ENCODE measurements around the gene CEACAM4.
"Not testable (repeated sequence)": the region's sequence is repeated elsewhere in the genome, so short reads cannot be mapped to it uniquely, and the experiment has no call there.

Gene CEACAM4

DNA sequence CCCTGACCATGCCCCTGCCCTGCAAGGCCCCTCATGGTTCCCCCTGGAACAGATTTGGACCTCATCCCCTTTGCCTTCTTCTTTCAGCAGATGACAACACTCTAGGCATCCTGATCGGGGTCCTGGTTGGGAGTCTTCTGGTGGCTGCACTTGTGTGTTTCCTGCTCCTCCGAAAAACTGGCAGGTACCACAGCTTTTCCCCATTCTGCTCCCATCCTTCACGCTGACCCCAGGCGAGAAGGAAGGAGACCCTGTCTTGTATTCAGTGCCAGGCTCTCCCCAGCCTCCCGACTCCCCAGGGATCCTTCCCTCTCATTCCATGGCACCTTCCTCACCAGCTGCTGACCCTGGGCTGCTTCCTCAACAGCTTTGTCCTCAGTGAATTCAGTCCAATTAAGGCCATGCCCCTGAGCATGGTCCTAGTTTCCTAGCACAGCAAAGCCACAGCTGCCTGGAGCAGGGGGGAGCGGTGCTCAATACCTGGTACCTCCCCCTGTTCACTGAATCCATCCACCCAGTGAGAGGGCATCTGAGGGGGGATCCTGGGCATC lies 42.5 kb downstream of the CEACAM4 start:
- H3K4me3 ChIP-seq (ENCODE audit: low read length): no peak overlapping the region

DNA sequence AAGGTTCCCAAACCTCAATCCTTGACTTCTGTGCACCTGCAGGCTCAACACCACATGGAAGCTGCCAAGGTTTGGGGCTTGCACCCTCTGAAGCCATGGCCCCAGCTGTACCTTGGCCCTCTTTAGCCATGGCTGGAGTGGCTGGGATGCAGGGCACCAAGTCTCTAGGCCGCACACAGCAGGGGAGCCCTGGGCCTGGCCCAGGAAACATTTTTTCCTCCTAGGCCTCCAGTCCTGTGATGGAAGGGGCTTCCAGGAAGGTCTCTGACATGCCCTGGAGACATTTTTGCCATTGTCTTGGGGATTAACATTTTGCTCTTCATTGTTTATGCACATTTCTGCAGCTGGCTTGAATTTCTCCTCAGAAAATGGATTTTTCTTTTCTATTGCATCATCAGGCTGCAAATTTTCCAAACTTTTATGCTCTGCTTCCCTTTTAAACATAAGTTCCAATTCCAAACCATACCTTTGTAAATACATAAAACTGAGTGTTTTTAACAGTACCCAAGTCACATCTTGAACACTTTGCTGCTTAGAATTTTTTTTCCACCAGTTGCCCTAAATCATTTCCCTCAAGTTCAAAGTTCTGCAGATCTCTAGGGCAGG lies 44.2 kb downstream of the CEACAM4 start:
- H3K4me3 ChIP-seq (ENCODE audit: low read length): not testable (repeated sequence)

More for the DNA sequence above, 42.5 kb downstream of the CEACAM4 start:
- TF ChIP-seq ZNF274 (IDR thresholded peaks at IDR 0.05; ENCODE audit: low read depth, low read length): no peak

DNA sequence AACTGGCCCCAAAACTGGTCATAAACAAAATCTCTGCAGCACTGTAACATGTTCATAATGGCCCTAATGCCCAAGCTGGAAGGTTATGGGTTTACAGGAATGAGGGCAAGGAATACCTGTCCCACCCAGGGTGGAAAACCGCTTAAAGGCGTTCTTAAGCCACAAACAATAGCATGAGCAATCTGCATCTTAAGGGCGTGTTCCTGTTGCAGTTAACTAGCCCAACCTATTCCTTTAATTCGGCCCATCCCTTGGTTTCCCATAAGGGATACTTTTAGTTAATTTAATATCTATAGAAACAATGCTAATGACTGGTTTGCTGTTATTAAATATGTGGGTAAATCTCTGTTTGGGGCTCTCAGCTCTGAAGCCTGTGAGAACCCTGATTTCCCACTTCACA lies 45.8 kb downstream of the CEACAM4 start:
- not testable (repeated sequence) for H3K4me3 ChIP-seq (ENCODE audit: low read length)

DNA sequence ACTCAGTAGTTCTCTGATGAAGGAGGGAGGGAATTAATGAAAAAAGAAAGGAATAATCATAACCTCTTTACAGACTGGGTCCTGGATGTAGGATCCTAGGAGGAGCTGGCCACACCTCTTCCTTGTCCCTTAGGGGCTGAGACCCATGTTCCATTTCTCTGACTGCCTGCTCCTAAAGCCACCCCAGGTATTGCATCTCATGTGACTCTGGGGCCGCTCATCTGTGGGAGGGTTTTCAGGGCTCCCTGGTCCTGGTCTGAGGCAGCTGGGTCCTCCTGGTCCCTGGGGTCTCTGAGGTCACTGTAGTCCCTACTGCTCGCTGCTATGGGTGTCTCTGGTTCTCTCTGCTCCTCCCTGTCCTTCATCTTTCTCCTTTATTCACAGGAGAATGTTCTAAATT lies 48.0 kb downstream of the CEACAM4 start:
- H3K4me3 ChIP-seq (ENCODE audit: low read length): no peak overlapping the region
- TF ChIP-seq ZNF274 (IDR thresholded peaks at IDR 0.05; ENCODE audit: low read depth, low read length): no peak

DNA sequence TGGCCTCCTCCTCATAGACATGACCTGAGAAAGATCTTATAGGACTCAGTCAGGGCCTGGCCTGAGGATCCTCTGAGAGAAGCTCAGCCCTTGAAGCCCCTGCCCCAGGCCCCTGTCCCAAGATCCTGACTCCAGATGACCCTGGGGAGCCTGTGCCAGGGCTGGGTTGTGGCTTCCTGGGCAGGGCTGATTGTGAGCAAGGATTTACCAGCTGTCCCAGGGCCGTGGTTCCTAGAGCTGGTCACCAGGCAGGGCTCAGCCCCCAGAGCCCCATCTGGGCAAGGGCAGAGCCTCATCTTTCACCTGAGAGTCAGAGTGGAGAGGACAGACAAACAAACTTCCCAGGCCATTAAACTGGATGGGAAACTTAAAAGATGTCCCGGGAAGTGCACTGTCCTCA lies 49.0 kb downstream of the CEACAM4 start:
- no peak overlapping the region for H3K4me3 ChIP-seq (ENCODE audit: low read length)
- no peak for TF ChIP-seq ZNF274 (IDR thresholded peaks at IDR 0.05; ENCODE audit: low read depth, low read length)

DNA sequence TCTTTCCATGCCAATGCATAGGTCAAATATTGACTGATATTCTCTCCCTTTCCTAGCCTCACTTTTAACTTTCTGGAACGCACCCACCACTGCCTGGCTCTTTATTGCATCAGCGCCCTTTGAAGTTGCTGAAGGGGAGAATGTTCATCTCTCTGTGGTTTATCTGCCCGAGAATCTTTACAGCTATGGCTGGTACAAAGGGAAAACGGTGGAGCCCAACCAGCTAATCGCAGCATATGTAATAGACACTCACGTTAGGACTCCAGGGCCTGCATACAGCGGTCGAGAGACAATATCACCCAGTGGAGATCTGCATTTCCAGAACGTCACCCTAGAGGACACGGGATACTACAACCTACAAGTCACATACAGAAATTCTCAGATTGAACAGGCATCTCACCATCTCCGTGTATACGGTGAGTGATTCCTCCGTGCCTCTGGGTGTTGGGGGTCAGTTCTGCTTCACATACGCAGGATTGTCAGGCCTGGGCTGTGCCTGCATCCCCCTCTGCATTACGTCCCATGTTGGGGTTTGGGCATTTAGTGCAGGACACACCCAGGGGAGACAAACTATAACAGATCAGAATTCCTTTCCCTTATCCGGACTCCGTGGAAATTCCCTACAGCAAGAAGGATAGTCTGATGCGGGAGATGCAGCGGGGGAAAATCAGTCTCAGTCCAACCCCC lies 49.6 kb downstream of the CEACAM4 start:
- TF ChIP-seq ZNF274 (IDR thresholded peaks at IDR 0.05; ENCODE audit: low read depth, low read length): no peak
- H3K4me3 ChIP-seq (ENCODE audit: low read length): no peak overlapping the region

DNA sequence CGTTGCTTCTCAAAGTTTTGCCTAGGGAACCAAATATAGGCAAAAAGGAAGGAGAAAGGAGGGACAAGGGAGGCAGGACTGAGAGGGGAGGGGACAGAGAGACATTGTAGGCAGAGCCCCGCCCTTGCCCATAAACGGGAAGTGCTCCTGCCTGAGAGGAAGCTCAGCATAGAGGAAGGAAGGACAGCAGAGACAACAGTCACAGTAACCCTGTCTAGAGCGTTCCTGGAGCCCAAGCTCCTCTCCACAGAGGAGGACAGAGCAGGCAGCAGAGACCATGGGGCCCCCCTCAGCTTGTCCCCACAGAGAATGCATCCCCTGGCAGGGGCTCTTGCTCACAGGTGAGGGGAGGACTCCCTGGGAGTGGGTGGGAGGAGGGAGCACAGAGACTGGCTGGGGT lies 50.9 kb downstream of the CEACAM4 start, which contains the start of gene CEACAM21:
CEACAM21 (plus strand) TSS at position 169 of the 400 bp plus-strand sequence; CDS start at position 278, 109 bp downstream.
- no peak within 1 kb of the TSS; the same call in 1 of the 2 replicates for H3K4me3 ChIP-seq (ENCODE audit: low read length)
- TF ChIP-seq ZNF274 (IDR thresholded peaks at IDR 0.05; ENCODE audit: low read depth, low read length): no peak

DNA sequence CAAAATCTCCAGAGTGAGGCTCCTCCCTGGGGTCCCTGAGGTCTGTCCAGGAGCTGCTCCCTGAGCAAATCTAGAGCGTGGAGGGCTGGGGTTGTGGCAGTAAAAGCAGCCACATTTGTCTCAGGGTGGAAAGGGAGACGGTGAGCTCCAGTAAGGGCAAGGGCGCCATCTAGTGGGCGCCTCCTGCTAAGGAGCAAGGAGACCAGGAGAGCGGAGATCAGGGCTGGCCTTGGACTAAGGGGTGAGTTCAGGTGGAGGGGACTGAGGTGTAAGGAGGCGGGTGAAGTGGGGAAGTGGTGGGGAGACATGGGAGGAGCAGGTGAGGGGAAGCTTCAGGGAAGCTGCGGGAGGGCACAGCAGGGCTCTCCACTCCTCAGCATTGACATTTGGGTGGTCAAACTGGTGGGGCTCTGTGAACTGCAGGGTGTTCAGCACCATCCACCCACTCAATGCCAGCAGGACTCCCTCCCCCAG lies 56.2 kb downstream of the CEACAM4 start:
- no peak for TF ChIP-seq ZNF274 (IDR thresholded peaks at IDR 0.05; ENCODE audit: low read depth, low read length)
- no peak overlapping the region for H3K4me3 ChIP-seq (ENCODE audit: low read length)

DNA sequence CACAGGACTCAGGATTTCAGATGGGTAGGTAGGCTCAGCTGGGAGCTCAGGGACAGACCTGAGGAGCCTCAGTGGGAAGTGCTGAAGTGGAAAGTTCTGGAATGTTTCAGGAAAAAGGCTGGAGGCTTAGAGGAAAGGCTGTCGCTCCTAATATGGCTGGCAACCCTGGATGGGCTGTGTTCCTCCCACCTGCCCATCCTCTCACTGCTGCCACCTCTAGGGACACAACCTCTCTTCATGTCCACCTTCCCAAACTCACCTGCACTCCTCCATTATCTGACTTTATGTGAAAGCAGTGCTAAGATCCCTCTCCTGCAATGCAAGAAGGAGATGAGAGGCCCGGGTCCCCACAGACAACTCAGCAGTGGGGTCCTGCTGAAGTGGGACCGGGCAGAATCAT lies 56.7 kb downstream of the CEACAM4 start:
- TF ChIP-seq ZNF274 (IDR thresholded peaks at IDR 0.05; ENCODE audit: low read depth, low read length): no peak
- no peak overlapping the region for H3K4me3 ChIP-seq (ENCODE audit: low read length)

DNA sequence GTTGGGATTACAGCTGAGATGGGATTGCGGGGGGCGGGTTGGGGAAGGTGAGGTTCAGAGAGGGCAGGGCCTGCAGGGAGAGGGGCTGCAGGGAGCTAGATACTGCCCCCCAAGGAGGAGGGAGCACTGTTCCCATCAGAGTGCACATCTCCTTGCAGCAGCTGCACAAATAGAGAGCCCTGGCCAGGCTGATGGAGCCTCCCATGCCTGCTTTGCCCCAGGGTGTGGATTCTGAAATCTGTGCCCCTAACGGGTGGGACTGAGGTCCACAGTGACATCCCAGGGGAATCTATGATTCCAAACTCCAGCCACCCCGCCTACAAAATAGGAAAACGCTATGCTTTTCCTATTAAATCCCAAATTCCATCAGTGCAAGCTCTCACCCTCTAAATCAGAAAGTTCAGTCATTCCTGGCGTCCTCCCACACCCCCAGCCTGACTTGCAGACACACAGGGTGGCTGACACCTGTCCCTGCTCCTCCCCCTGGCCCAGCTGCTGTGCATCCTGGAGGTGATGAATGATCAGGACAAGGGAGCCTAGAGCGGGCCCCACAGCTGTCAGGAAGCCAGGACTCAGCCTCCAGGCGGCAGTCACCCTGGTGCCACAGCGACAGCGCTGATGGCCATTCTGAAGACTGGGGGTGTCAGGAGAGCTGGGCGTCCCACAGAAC lies 57.3 kb downstream of the CEACAM4 start:
- TF ChIP-seq ZNF274 (IDR thresholded peaks at IDR 0.05; ENCODE audit: low read depth, low read length): no peak
- H3K4me3 ChIP-seq (ENCODE audit: low read length): no peak overlapping the region

All from GM08714 (cell line).